Cardiac septum (tissue), 1 donor: ENCODE data around the gene RIMS4. TPM values are rescaled to one million over a fixed set of nuclear protein-coding genes. Genes with fewer than 3 reads are reported as not detected.

Experiments
- DNase-seq: peaks from one replicate; pipeline ENCODE4 v3.0.0-alpha.2; 2020; ENCODE audit warnings: low spot score
- intact Hi-C: fragments of 100-400 bp; cut with DNase I; formaldehyde crosslinking; loops from one replicate; pipeline ENCODE4 v1.14.0; 2022
- total RNA-seq: library from RNA; stranded (reverse); fragmentation: NEBNext Ultra II Directional; extraction: Animal tissue kit (Norgen Biotek cat#: 25700); gene quantifications from one replicate; pipeline ENCODE4 v1.2.1, GENCODE V29; 2021
- donor health status: DM: no; HTN: no; CAD: no.

Gene RIMS4
- total RNA-seq, 1 donor from 2014 or later = 0.27 TPM

DNA sequence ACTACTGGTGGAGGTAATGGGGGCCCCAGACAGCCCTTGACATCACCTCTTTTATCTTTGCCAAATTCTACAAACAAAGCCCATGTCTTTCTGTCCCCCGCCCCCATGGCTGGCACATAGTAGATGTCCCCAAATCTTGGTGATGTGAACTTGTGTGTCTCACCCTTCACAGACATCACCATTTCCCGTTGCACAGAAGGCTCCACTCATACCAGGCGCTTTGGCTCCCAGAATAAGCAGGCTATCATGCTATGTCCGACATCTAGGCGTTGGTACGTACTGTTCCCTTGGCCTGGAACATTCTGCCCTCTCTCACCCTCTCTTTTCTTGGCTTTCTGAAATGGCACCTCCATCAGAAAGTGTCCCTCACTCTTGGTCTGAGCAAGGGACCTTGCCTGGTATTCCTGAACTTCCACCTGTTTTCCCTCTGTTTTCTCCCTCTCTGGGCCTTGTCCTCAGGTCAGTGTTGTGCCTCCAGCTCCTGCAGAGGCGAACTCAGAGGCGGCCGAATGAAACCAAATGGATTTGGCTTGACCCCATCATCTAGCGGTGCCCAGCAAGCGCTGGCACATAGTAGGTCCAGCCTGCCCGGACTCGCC, 96.1 kb downstream of the RIMS4 start:
- DNase-seq = no peak
- intact Hi-C loops = no loop called here

DNA sequence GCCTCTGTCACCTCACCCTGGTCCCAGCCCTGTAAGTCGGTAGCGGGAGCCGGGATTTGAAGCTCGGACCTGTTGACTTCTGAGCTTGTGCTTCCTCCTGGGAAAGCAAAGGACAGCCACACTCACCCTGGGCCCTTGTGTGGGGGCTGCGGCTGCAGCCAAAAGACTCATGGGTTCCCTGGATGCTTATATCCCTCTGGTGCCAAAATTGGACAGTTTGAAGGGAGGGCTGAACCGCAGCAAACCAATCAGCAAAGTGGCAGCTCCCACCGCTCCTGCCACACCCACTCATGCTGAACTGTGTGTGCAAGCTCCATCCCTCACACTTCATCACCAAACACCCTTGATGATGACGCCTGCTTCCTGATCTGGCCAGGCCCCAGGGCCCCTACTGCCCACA, 99.1 kb downstream of the RIMS4 start:
- intact Hi-C loops = no loop called here
- DNase-seq = no peak

DNA sequence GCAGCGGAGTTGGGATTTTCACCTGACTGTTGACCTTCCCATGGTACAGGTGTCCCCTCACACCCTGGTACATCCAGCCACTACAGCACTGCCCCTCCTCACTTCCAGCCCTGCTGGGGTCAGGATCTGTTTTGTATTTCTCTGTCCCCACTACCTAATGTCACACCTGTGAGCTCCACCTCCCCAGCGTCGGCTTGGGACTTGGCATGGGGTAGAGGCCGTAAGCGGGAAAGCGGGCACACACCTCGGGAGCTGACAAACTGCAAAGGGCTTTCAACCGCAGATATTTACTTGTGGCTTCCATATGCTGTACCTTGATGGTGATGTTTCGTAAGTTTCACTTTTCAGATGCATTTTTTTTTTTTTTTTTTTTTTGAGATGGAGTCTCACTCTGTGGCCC, 100.5 kb downstream of the RIMS4 start:
- intact Hi-C loops = no loop called here
- no peak for DNase-seq

DNA sequence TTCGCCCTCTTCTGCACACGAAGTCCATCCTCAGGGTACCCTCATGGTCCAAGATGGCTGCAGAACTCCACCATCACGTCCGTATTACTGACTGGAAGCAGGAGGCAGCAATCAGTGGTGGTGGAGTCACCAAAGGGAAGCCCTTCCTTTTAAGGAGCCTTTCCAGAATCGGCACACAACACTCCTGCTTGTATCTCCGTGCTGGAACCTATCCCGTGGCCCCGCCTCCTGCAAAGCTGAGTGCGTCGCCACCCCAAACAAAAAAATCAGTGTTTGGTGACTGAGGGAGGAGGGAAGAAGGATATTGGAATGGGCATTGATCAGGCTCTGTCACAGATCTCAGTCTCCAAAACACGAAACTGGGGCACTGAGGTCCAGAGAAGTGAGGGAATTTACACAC, 101.0 kb downstream of the RIMS4 start:
- intact Hi-C loops = no loop called here
- DNase-seq = no peak

DNA sequence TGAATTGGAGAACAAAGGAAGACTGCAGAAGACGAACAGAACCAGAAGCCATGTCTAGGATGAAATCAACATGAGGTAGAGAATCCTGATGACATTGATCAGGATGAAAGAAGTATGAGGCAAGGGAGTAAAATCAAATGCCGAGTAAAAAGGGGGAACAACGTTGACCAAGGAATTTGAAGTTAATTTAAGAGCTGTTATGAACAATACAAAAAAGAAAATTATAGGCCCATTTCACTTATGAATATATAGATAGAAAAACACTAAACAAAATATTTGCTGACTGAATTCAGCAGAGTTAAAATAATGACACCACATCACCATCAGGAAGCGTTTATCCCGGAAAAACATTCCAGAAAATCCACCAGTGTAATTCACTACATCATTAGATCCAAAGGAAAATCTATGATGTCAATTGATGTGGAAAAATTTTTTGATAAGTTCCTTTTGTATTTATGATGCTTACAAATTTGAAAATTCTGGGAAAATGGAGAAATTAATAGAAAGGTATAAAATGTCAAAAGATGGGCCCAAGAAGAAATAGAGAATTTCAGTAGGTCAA, 103.2 kb downstream of the RIMS4 start:
- DNase-seq = no peak
- intact Hi-C loops = no loop called here

DNA sequence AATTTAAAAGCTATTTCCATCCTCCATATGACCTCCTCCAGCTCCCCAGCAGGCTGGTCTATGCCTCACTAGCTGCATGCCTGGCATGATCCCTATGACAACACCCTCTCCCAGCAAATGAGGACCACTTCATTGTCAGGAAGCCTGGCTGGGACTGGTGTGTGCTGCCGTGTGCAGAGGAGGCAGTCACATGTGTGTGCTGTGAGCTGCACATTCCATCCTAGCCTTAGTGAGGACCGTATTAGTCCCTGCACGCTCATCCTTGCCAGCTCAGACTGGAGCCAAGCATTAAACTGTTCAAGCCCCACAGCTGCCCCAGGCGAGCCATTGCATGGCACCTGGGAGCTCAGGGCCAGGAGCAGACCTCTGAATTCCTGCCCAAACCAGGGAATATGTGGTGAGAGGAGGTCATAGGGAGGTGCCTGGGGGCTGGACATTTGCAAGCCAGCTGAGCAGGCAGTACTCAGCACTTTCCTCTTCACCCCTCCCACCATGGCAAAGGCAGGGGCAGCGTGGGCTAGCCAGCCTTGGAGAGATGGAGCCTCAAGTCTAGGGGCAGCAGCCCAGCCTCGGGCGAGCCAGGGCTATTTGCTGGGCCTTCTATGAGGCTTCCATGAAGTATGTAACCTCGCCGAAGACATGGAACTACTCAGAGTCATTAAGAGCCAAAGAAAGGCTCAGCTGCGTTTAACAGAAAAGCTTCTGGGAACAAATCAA, 103.9 kb downstream of the RIMS4 start:
- DNase-seq = no peak
- intact Hi-C loops = no loop called here

DNA sequence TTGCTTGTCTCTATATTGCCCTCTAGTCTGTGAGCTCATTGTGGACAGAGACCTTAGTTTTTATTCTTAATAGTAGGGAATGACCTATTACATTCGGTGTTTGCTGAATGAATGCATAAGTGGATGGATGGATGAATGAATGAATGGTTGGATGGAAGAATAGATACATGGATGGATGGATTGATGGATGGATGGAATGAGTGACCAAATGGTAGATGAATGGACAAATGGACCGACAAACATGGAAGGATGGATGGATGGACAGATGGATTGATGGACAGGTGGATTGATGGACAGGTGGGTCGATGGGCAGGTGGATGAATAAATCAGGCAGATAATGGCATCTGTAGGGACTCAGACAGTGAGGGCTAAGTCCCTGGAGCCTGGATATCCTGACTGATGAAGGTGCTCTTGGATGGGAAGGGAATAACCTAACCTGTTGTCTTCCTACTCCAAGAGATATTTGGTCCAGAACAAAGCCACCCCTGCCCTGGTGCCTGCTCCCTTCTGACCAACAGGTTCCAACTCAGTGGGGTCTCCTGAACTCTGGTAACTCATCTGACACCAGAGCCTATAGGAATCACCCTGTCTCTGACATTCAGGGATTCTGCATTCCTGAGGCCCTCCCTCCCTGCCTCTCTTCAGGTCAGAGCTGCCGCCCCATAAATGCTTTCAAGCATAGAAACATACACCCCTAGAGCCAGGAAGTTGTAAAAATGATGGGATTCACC, 104.8 kb downstream of the RIMS4 start:
- DNase-seq = no peak
- intact Hi-C loops = no loop called here

DNA sequence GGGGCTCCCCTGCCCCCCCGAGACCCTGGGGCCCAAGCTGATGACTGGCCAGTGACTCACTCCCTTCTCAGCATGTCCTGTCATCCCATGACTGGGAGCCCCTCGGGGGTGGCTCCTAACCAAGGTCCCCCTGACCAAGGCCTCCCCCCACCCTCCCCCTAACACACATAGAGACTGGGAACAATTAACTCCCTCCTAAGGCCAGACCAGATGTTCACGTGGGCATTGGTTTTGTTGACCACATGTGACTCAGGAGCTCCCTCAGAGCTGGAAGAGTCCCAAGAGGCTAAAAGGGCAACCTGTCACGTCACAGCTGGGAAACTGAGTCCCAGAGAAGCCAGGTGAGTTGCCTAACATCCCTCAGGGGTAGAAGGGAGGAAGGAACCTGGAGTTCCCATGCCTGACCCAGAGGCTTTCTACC, 105.8 kb downstream of the RIMS4 start:
- DNase-seq = no peak
- intact Hi-C loops = no loop called here

DNA sequence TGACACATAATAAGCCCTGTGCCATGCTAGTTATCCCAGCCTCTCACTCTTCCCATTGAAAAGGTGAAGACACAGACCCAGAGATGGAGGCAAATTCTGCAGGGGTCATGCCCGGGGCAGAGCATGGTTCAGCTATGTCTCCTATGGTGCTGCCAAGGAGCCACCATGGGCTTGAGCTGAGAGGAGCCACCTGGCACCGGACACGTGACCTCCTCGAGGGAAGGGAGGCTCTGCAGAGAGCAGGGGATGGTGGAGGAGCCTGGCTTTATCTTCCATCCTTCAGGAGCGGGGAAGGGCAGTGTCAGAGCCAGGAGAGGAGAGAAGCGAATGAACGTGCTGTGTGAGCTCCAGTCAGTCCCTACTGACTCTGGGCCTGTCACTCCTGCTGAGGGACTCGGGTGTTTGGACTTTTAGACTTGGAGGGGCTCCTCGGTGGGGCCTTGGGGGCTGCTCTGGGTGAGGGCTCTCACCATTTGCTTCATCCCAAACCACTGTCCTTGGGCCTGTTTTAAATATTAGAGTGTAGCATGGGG, 106.3 kb downstream of the RIMS4 start:
- intact Hi-C loops = no loop called here
- no peak for DNase-seq

DNA sequence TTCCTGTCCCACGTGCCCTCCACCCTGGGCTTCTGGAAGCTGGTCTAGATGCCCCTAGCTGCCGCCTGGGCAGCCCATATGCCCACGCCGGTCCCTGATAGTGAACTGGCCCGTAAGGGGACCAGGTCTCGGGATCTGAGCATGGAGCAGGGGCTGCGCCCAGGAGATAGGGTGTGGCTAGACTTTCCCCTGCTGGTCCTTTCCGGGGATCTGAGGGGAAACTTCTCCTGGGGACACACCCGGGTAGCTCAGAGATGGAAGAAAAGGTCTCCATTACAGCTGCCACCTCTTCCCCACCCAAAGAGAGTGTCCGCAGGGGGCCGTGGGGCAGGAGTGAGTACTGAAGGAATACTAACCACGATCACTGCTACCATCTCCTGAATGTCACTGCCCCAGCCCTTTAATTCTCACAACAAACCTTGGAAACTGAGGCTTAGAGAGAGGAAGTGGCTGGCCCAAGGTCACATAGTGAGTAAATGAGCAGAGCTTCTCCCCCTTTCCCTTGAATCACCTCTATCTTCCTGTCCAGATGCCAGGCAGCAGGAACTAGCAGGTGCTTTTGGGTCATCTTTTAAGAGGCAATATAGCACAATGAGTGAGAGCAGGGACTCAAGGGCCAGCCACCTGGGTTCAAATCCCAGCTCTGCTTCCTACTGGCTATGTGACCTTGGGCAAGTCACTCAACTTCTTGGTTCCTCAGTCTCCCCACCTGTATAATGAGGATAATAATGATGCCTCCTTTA, 107.0 kb downstream of the RIMS4 start:
- intact Hi-C loops = no loop called here
- DNase-seq = no peak

DNA sequence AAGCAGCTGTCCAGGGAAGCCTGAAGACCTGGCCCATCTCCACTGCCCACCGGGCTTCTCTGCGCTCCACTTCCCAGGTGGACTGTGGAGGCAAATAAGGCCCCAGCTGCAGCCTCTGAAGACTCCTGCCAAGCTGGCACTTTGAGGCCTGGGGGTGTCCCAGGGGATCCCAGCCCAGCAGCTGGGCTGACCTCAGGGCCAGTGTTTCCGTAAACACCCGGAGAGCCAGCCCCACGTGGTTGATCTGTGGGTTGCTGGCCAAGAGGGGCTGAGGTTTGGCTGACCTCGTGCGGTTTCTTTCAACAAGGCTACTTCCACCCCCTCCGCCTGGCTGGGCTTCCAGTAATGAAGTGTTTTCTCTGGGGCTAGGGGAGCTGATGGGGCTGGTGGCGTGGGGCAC, 107.6 kb downstream of the RIMS4 start:
- intact Hi-C loops = loop anchor here (1.0 kb wide), 1 partner anchor 9 kb away; no protein-coding TSS in a partner anchor
- DNase-seq = peak; percentile 91

DNA sequence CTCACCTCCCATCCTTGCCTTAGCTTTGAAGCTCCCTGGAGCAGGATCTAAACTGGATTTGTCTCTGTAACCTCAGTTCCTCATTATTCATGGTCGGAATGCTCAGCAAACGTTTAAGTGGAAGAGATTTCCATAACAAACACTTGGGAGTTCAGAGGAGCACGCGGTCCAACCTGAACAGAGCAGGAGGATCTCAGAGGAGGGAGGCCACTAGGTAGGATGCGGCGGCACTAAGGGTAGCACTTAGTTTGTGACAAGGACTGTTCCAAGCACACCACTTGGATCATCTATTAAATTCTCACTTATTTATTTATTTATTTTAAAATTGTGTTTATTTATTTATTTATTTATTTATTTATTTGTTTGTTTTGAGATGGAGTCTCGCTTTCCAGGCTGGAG, 108.5 kb downstream of the RIMS4 start:
- intact Hi-C loops = loop anchor here (1.0 kb wide), 1 partner anchor 9 kb away; no protein-coding TSS in a partner anchor
- no peak for DNase-seq

Other genes starting within 250 kb of the RIMS4 start
- gene PKIG, start 228.0 kb downstream of the RIMS4 start, total RNA-seq = 274 TPM
- 4.1 TPM for gene ADA, start 158.8 kb downstream of the RIMS4 start, total RNA-seq
- gene CCN5, start 95.2 kb downstream of the RIMS4 start, total RNA-seq = 29.3 TPM
- gene KCNK15, start 64.7 kb downstream of the RIMS4 start, total RNA-seq = 0.97 TPM
- gene YWHAB, start 75.2 kb upstream of the RIMS4 start, total RNA-seq = 118 TPM
- gene PABPC1L, start 99.5 kb upstream of the RIMS4 start, total RNA-seq = 4.7 TPM
- gene TOMM34, start 149.9 kb upstream of the RIMS4 start, total RNA-seq = 10.7 TPM
- gene STK4, start 156.0 kb upstream of the RIMS4 start, total RNA-seq = 11.3 TPM